Right hindlimb (tissue), 1 donor: ENCODE results near the gene PDCD1LG2.

Experiments used
- DNase-seq: peaks from one replicate; pipeline ENCODE4 v3.0.0-alpha.2; 2018

PDCD1LG2 gene

GRCh38 chr9:5614985-5615384, 104.7 kb downstream of the PDCD1LG2 start:
- no peak for DNase-seq

DNA sequence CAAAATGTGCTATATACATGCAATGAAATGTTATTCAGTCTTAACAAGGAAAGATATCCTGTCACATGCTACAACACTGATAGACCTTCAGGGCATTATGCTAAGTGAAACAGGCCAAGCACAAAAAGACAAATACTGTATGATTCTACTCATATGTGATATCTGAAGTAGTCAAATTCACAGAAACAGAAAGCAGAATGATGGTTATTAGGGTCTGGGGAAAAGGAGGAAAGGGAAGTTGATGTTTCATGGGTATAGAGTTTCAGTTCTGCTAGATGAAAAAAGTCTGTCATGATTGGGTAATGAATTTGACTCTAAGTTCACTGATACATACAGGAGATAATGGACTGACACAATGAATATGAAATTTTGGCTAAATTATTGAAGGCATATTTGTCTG, 107.4 kb downstream of the PDCD1LG2 start:
- no peak for DNase-seq

DNA sequence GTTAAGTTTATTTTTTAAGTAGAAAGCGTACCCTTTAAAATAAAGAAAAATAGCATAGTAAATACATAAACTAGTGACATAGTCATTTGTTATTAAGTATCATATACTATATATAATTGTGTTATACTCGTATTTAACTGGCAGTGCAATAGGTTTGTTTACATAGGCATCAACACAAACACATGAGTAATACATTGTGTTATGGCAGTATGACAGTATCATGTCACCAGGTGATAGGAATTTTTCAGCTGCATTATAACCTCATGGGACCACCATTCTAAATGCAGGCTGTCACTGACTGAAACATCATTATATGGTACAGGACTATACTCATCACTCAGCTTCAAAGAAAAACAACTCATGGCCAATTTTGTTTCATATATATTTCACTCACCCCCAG, 110.2 kb downstream of the PDCD1LG2 start:
- DNase-seq: no peak
